B cell (primary cell): ENCODE measurements around the gene FLVCR1.

Experiments used
- EZH2 ChIP-seq: IDR thresholded peaks from 2 replicates; pipeline ENCODE4 v1.6.1; 2012; ENCODE audit warnings: borderline replicate concordance, low read depth, mild to moderate bottlenecking, moderate library complexity, low read length; ENCODE audit not compliant: insufficient read depth, poor library complexity, severe bottlenecking
- TF ChIP-seq, protein P1 (sequence below): fragments of 200-600 bp; IDR thresholded peaks from one replicate; pipeline ENCODE4 v1.8.0; 2022; ENCODE audit warnings: antibody characterized with exemption, mild to moderate bottlenecking

DNA sequence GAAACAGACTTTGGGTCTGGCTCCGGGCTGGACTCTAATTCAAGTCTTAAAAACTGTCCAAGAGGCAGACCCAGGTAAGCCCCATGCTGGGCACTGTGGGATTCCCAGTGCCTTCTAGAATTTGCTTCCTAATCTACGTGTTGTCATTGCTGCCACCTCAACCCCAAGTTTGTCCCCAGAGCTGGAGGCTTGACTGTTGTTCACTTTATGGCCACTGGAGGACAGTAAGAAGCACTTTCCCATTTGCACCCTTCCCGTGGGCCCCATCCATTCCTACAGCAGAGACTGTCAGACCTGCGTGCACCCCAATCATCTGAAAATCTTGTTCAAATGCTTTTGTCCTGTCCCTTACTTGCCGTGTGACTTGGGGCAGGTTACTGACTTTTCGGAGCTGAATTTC lies 62.8 kb downstream of the FLVCR1 start:
- TF ChIP-seq, protein P1, sequence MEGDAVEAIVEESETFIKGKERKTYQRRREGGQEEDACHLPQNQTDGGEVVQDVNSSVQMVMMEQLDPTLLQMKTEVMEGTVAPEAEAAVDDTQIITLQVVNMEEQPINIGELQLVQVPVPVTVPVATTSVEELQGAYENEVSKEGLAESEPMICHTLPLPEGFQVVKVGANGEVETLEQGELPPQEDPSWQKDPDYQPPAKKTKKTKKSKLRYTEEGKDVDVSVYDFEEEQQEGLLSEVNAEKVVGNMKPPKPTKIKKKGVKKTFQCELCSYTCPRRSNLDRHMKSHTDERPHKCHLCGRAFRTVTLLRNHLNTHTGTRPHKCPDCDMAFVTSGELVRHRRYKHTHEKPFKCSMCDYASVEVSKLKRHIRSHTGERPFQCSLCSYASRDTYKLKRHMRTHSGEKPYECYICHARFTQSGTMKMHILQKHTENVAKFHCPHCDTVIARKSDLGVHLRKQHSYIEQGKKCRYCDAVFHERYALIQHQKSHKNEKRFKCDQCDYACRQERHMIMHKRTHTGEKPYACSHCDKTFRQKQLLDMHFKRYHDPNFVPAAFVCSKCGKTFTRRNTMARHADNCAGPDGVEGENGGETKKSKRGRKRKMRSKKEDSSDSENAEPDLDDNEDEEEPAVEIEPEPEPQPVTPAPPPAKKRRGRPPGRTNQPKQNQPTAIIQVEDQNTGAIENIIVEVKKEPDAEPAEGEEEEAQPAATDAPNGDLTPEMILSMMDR = no peak
- no peak for TF ChIP-seq EZH2
